ENCODE measurements around the gene HSF4.
A peak's percentile ranks its signal among the peaks of the same experiment; 100 is the strongest.

HSF4 gene

GRCh38 chr16:67198238-67198734 lies 33.7 kb downstream of the HSF4 start:
- H3K4me3 ChIP-seq (ENCODE audit: insufficient read depth in 1 of 2, low read depth in 1 of 2, low read length in 2 of 2): no peak overlapping the region
- peak overlapping the region; percentile 18 for H4K91ac ChIP-seq (ENCODE audit: low read length)
- no peak overlapping the region for H2BK15ac ChIP-seq (ENCODE audit: low read depth, poor library complexity, severe bottlenecking)
- peaks cover 58 to 96% of the 10 kb centered on the region in 2 experiments for H3K36me3 ChIP-seq (ENCODE audit: control insufficient read depth in 1 of 2, insufficient read depth in 2 of 2, low read depth in 1 of 2, low read length in 2 of 2)
- H3K23ac ChIP-seq (ENCODE audit: low read length in 2 of 2): no peak overlapping the region
- no peak overlapping the region for H2BK12ac ChIP-seq (ENCODE audit: low read length in 2 of 2)
- H2AFZ ChIP-seq (ENCODE audit: low read depth, low read length): no peak overlapping the region
- H3K27ac ChIP-seq (ENCODE audit: low read length, poor library complexity, severe bottlenecking): no peak overlapping the region
- H3K14ac ChIP-seq (ENCODE audit: low read length in 2 of 2): no peak overlapping the region
- H3K27me3 ChIP-seq (ENCODE audit: control insufficient read depth in 1 of 2, insufficient read depth in 1 of 2, low read length in 2 of 2): no peaks in the 10 kb centered on the region
- H3K9ac ChIP-seq (ENCODE audit: low read length): peak overlapping the region; percentile 25
- no peak overlapping the region for H2BK5ac ChIP-seq (ENCODE audit: low read depth, low read length, poor library complexity, severe bottlenecking)
- H3K4ac ChIP-seq (ENCODE audit: low read depth in 1 of 2, low read length in 2 of 2): peak overlapping the region in 1 of 2 experiments; percentile 41
- no peak overlapping the region for H3K18ac ChIP-seq (ENCODE audit: low read depth in 1 of 2, low read length in 2 of 2)
- no peaks in the 10 kb centered on the region for H3K9me3 ChIP-seq (ENCODE audit: control insufficient read depth, low read length)
- H2AK5ac ChIP-seq (ENCODE audit: low read length, severe bottlenecking): no peak overlapping the region
- peak overlapping the region; percentile 39 for H4K8ac ChIP-seq (ENCODE audit: low read length)
- H2BK120ac ChIP-seq (ENCODE audit: low read depth, low read length): no peak overlapping the region
- no peak overlapping the region for H3K4me2 ChIP-seq (ENCODE audit: low read length, poor library complexity, severe bottlenecking)
- peaks cover 37% of the 10 kb centered on the region for H3K79me1 ChIP-seq (replicated peaks; ENCODE audit: low read length, poor library complexity, severe bottlenecking)
- H3K4me1 ChIP-seq (ENCODE audit: control insufficient read depth, insufficient read depth, low read depth, low read length): peaks cover 22% of the 10 kb centered on the region
- peak; percentile 43 for DNase-seq
- WGBS: 94% methylated on average over 10 of the region's 12 CpGs

GRCh38 chr16:67199011-67199807 lies 34.7 kb downstream of the HSF4 start, which contains the start of gene ELMO3:
Gene ELMO3, plus strand, starts transcription at chr16:67199131. Its CDS starts 196 bp downstream, at chr16:67199327.
- Histone ChIP-seq H2AFZ (ENCODE audit: low read depth, low read length) (no peak within 1 kb of the TSS), H3K4me2 (ENCODE audit: low read length, poor library complexity, severe bottlenecking) (no peak within 1 kb of the TSS), H3K4me1 (ENCODE audit: control insufficient read depth, insufficient read depth, low read depth, low read length) (peaks cover 20% of the 10 kb centered on the region), H2BK120ac (ENCODE audit: low read depth, low read length) (no peak within 1 kb of the TSS), H3K79me1 (replicated peaks; ENCODE audit: low read length, poor library complexity, severe bottlenecking) (peaks cover 33% of the 10 kb centered on the region), H4K8ac (ENCODE audit: low read length) (peak within 1 kb of the TSS; percentile 39), H3K23ac (ENCODE audit: low read length in 2 of 2) (no peak within 1 kb of the TSS), H3K14ac (ENCODE audit: low read length in 2 of 2) (no peak within 1 kb of the TSS), H3K9me3 (ENCODE audit: control insufficient read depth, low read length) (no peaks in the 10 kb centered on the region), H2AK5ac (ENCODE audit: low read length, severe bottlenecking) (no peak within 1 kb of the TSS), H3K4ac (ENCODE audit: low read depth in 1 of 2, low read length in 2 of 2) (peak within 1 kb of the TSS in 1 of 2 experiments; percentile 41), H3K4me3 (ENCODE audit: insufficient read depth in 1 of 2, low read depth in 1 of 2, low read length in 2 of 2) (no peak within 1 kb of the TSS), H2BK12ac (ENCODE audit: low read length in 2 of 2) (no peak within 1 kb of the TSS), H2BK5ac (ENCODE audit: low read depth, low read length, poor library complexity, severe bottlenecking) (no peak within 1 kb of the TSS), H3K9ac (ENCODE audit: low read length) (peak within 1 kb of the TSS; percentile 25), H3K27me3 (ENCODE audit: control insufficient read depth in 1 of 2, insufficient read depth in 1 of 2, low read length in 2 of 2) (no peaks in the 10 kb centered on the region), H3K18ac (ENCODE audit: low read depth in 1 of 2, low read length in 2 of 2) (no peak within 1 kb of the TSS), H2BK15ac (ENCODE audit: low read depth, poor library complexity, severe bottlenecking) (no peak within 1 kb of the TSS), H3K36me3 (ENCODE audit: control insufficient read depth in 1 of 2, insufficient read depth in 2 of 2, low read depth in 1 of 2, low read length in 2 of 2) (peaks cover 49 to 96% of the 10 kb centered on the region in 2 experiments), H3K27ac (ENCODE audit: low read length, poor library complexity, severe bottlenecking) (no peak within 1 kb of the TSS), H4K91ac (ENCODE audit: low read length) (peak within 1 kb of the TSS; percentile 46)
- 58% methylated on average over 55 of the region's 61 CpGs for WGBS
- DNase-seq: no peak

- Histone ChIP-seq H3K4me1 (ENCODE audit: control insufficient read depth, insufficient read depth, low read depth, low read length) (peaks cover 19% of the 10 kb centered on the region), H3K23ac (ENCODE audit: low read length in 2 of 2) (no peak overlapping the region), H3K14ac (ENCODE audit: low read length in 2 of 2) (no peak overlapping the region), H4K8ac (ENCODE audit: low read length) (peak overlapping the region; percentile 29), H3K27ac (ENCODE audit: low read length, poor library complexity, severe bottlenecking) (no peak overlapping the region), H2AK5ac (ENCODE audit: low read length, severe bottlenecking) (no peak overlapping the region), H3K4ac (ENCODE audit: low read depth in 1 of 2, low read length in 2 of 2) (no peak overlapping the region), H4K91ac (ENCODE audit: low read length) (no peak overlapping the region), H3K18ac (ENCODE audit: low read depth in 1 of 2, low read length in 2 of 2) (no peak overlapping the region), H2BK5ac (ENCODE audit: low read depth, low read length, poor library complexity, severe bottlenecking) (no peak overlapping the region), H3K79me1 (replicated peaks; ENCODE audit: low read length, poor library complexity, severe bottlenecking) (peaks cover 27% of the 10 kb centered on the region), H3K9ac (ENCODE audit: low read length) (no peak overlapping the region), H2BK15ac (ENCODE audit: low read depth, poor library complexity, severe bottlenecking) (no peak overlapping the region), H3K9me3 (ENCODE audit: control insufficient read depth, low read length) (no peaks in the 10 kb centered on the region), H3K27me3 (ENCODE audit: control insufficient read depth in 1 of 2, insufficient read depth in 1 of 2, low read length in 2 of 2) (no peaks in the 10 kb centered on the region), H3K36me3 (ENCODE audit: control insufficient read depth in 1 of 2, insufficient read depth in 2 of 2, low read depth in 1 of 2, low read length in 2 of 2) (peaks cover 43 to 96% of the 10 kb centered on the region in 2 experiments), H2BK12ac (ENCODE audit: low read length in 2 of 2) (no peak overlapping the region), H3K4me2 (ENCODE audit: low read length, poor library complexity, severe bottlenecking) (no peak overlapping the region), H3K4me3 (ENCODE audit: insufficient read depth in 1 of 2, low read depth in 1 of 2, low read length in 2 of 2) (no peak overlapping the region), H2AFZ (ENCODE audit: low read depth, low read length) (no peak overlapping the region), H2BK120ac (ENCODE audit: low read depth, low read length) (no peak overlapping the region)
- WGBS: 62% methylated on average over 16 of the region's 22 CpGs
- DNase-seq: no peak
These were observed 35.3 kb downstream of the HSF4 start for GRCh38 chr16:67199808-67200198.

- H4K8ac ChIP-seq (ENCODE audit: low read length): no peak overlapping the region
- H2AK5ac ChIP-seq (ENCODE audit: low read length, severe bottlenecking): no peak overlapping the region
- no peak overlapping the region for H2BK5ac ChIP-seq (ENCODE audit: low read depth, low read length, poor library complexity, severe bottlenecking)
- 98% methylated on average over 8 of the region's 8 CpGs for WGBS
- H3K27me3 ChIP-seq (ENCODE audit: control insufficient read depth in 1 of 2, insufficient read depth in 1 of 2, low read length in 2 of 2): no peaks in the 10 kb centered on the region
- H4K91ac ChIP-seq (ENCODE audit: low read length): peak overlapping the region; percentile 70
- no peak overlapping the region for H3K9ac ChIP-seq (ENCODE audit: low read length)
- no peak overlapping the region for H3K14ac ChIP-seq (ENCODE audit: low read length in 2 of 2)
- H3K27ac ChIP-seq (ENCODE audit: low read length, poor library complexity, severe bottlenecking): no peak overlapping the region
- H2BK15ac ChIP-seq (ENCODE audit: low read depth, poor library complexity, severe bottlenecking): no peak overlapping the region
- H3K23ac ChIP-seq (ENCODE audit: low read length in 2 of 2): no peak overlapping the region
- no peak overlapping the region for H2BK120ac ChIP-seq (ENCODE audit: low read depth, low read length)
- H2BK12ac ChIP-seq (ENCODE audit: low read length in 2 of 2): no peak overlapping the region
- H3K4me3 ChIP-seq (ENCODE audit: insufficient read depth in 1 of 2, low read depth in 1 of 2, low read length in 2 of 2): no peak overlapping the region
- no peaks in the 10 kb centered on the region for H3K9me3 ChIP-seq (ENCODE audit: control insufficient read depth, low read length)
- DNase-seq: no peak
- H3K4me1 ChIP-seq (ENCODE audit: control insufficient read depth, insufficient read depth, low read depth, low read length): peaks cover 19% of the 10 kb centered on the region
- no peak overlapping the region for H3K4ac ChIP-seq (ENCODE audit: low read depth in 1 of 2, low read length in 2 of 2)
- peaks cover 36 to 90% of the 10 kb centered on the region in 2 experiments for H3K36me3 ChIP-seq (ENCODE audit: control insufficient read depth in 1 of 2, insufficient read depth in 2 of 2, low read depth in 1 of 2, low read length in 2 of 2)
- H3K18ac ChIP-seq (ENCODE audit: low read depth in 1 of 2, low read length in 2 of 2): no peak overlapping the region
- H3K79me1 ChIP-seq (replicated peaks; ENCODE audit: low read length, poor library complexity, severe bottlenecking): peaks cover 23% of the 10 kb centered on the region
- no peak overlapping the region for H2AFZ ChIP-seq (ENCODE audit: low read depth, low read length)
- no peak overlapping the region for H3K4me2 ChIP-seq (ENCODE audit: low read length, poor library complexity, severe bottlenecking)
These were observed 35.9 kb downstream of the HSF4 start for GRCh38 chr16:67200491-67200890.

Measured in mesenchymal stem cell (in vitro differentiated cells and primary cell).